ENCODE measurements around the gene AUTS2. TPM values are rescaled to one million over a fixed set of nuclear protein-coding genes. Genes with fewer than 3 reads are reported as not detected.
A peak's percentile ranks its signal among the peaks of the same experiment; 100 is the strongest.

Gene AUTS2
- total and polyA plus RNA-seq, 10 of the 15 experiments (the other 5 are each of a cell fraction or from before 2014, with no cell fraction given), result 6.4 to 55.6 (median 21.6) TPM

DNA sequence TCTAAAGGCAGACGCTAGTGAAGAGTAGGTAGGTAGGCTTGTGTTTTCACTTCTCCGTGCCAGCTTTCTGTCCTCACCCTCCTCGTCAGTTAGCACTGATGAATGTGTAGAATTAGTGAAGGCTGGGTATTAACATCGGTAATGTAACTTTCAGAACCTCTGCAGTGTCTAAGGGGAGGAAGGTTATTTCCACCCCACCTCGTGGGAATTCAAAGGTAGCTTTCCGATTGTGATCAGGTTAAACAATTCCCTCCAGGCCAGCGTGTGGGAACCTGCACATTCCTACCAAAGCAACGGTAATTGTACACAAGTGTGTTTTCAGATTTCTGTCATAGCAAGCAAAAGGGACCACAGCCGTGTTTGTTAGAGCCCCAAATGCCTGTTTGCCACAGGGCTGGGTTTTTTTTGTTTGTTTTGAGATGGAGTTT is 1128.7 kb downstream of the AUTS2 start (continued):
- TF ChIP-seq BRCA1 (IDR thresholded peaks at IDR 0.05; ENCODE audit: low read depth, low read length), result no peak
- TF ChIP-seq EGR1 (IDR thresholded peaks at IDR 0.05; ENCODE audit: borderline replicate concordance in 1 of 2, low read depth in 2 of 2, low read length in 2 of 2), result no peak
- TF ChIP-seq ZNF217 (IDR thresholded peaks at IDR 0.05), result 0 out of 2 replicates have a peak, but pooled peaks have one; percentile 13
- TF ChIP-seq, protein P1, sequence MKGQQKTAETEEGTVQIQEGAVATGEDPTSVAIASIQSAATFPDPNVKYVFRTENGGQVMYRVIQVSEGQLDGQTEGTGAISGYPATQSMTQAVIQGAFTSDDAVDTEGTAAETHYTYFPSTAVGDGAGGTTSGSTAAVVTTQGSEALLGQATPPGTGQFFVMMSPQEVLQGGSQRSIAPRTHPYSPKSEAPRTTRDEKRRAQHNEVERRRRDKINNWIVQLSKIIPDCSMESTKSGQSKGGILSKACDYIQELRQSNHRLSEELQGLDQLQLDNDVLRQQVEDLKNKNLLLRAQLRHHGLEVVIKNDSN (IDR thresholded peaks at IDR 0.05; ENCODE audit: borderline replicate concordance, extremely low read length, insufficient read depth, low read depth, low read length), result no peak
- TF ChIP-seq TBL1XR1 (IDR thresholded peaks at IDR 0.05; ENCODE audit: low read depth, low read length), result no peak
- no peak for TF ChIP-seq NR2C2 (IDR thresholded peaks at IDR 0.05; ENCODE audit: borderline replicate concordance, control insufficient read depth, insufficient read length, low read depth)
- TF ChIP-seq TCF3 (IDR thresholded peaks at IDR 0.05; ENCODE audit: borderline replicate concordance, insufficient read depth, low read depth, low read length), result no peak
- TF ChIP-seq TAF1 (IDR thresholded peaks at IDR 0.05; ENCODE audit: borderline replicate concordance, low read depth, low read length), result no peak
- TF ChIP-seq MYB (IDR thresholded peaks at IDR 0.05; ENCODE audit: borderline replicate concordance, low read depth, low read length), result no peak
- TF ChIP-seq YBX1 (IDR thresholded peaks at IDR 0.05), result no peak
- TF ChIP-seq, protein P2, sequence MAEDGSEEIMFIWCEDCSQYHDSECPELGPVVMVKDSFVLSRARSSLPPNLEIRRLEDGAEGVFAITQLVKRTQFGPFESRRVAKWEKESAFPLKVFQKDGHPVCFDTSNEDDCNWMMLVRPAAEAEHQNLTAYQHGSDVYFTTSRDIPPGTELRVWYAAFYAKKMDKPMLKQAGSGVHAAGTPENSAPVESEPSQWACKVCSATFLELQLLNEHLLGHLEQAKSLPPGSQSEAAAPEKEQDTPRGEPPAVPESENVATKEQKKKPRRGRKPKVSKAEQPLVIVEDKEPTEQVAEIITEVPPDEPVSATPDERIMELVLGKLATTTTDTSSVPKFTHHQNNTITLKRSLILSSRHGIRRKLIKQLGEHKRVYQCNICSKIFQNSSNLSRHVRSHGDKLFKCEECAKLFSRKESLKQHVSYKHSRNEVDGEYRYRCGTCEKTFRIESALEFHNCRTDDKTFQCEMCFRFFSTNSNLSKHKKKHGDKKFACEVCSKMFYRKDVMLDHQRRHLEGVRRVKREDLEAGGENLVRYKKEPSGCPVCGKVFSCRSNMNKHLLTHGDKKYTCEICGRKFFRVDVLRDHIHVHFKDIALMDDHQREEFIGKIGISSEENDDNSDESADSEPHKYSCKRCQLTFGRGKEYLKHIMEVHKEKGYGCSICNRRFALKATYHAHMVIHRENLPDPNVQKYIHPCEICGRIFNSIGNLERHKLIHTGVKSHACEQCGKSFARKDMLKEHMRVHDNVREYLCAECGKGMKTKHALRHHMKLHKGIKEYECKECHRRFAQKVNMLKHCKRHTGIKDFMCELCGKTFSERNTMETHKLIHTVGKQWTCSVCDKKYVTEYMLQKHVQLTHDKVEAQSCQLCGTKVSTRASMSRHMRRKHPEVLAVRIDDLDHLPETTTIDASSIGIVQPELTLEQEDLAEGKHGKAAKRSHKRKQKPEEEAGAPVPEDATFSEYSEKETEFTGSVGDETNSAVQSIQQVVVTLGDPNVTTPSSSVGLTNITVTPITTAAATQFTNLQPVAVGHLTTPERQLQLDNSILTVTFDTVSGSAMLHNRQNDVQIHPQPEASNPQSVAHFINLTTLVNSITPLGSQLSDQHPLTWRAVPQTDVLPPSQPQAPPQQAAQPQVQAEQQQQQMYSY (CRISPR knock-in tag; IDR thresholded peaks at IDR 0.05), result no peak
- TF ChIP-seq MTA3 (IDR thresholded peaks at IDR 0.05; ENCODE audit: borderline replicate concordance, low read length), result no peak
- peak; percentile 69 for TF ChIP-seq NFIC (IDR thresholded peaks at IDR 0.05; ENCODE audit: low read depth, low read length)
- TF ChIP-seq NFYA (IDR thresholded peaks at IDR 0.05; ENCODE audit: borderline replicate concordance, low read depth, low read length), result no peak
- TF ChIP-seq CEBPZ (IDR thresholded peaks at IDR 0.05; ENCODE audit: low read depth, low read length), result no peak
- 0 out of 2 replicates have a peak, but pooled peaks have one; percentile 17 for TF ChIP-seq PAX5 (IDR thresholded peaks at IDR 0.05; ENCODE audit: borderline replicate concordance, low read depth, low read length)
- TF ChIP-seq RUNX3 (IDR thresholded peaks at IDR 0.05; ENCODE audit: low read length), result peak; percentile 60
- TF ChIP-seq GATAD2B (conservative IDR thresholded peaks at IDR 0.05; ENCODE audit: low read depth), result peak; percentile 99
- no peak for TF ChIP-seq KDM1A (IDR thresholded peaks at IDR 0.05; ENCODE audit: borderline replicate concordance)
- peak; percentile 86 for TF ChIP-seq SMAD1 (IDR thresholded peaks at IDR 0.05; ENCODE audit: low read depth, partially characterized antibody)
- TF ChIP-seq, protein P3, sequence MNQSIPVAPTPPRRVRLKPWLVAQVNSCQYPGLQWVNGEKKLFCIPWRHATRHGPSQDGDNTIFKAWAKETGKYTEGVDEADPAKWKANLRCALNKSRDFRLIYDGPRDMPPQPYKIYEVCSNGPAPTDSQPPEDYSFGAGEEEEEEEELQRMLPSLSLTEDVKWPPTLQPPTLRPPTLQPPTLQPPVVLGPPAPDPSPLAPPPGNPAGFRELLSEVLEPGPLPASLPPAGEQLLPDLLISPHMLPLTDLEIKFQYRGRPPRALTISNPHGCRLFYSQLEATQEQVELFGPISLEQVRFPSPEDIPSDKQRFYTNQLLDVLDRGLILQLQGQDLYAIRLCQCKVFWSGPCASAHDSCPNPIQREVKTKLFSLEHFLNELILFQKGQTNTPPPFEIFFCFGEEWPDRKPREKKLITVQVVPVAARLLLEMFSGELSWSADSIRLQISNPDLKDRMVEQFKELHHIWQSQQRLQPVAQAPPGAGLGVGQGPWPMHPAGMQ (IDR thresholded peaks at IDR 0.05; ENCODE audit: borderline replicate concordance), result no peak
- TF ChIP-seq FOXK2 (IDR thresholded peaks at IDR 0.05), result no peak

All from GM12878 (cell line).